ENCODE data around the gene LYSMD4. TPM values are rescaled to one million over a fixed set of nuclear protein-coding genes. Genes with fewer than 3 reads are reported as not detected.

The LYSMD4 gene
- total and polyA plus RNA-seq, 2 of the 13 experiments (the other 11 are each of a cell fraction or from before 2014, with no cell fraction given), result 7.4 to 8.5 TPM

DNA sequence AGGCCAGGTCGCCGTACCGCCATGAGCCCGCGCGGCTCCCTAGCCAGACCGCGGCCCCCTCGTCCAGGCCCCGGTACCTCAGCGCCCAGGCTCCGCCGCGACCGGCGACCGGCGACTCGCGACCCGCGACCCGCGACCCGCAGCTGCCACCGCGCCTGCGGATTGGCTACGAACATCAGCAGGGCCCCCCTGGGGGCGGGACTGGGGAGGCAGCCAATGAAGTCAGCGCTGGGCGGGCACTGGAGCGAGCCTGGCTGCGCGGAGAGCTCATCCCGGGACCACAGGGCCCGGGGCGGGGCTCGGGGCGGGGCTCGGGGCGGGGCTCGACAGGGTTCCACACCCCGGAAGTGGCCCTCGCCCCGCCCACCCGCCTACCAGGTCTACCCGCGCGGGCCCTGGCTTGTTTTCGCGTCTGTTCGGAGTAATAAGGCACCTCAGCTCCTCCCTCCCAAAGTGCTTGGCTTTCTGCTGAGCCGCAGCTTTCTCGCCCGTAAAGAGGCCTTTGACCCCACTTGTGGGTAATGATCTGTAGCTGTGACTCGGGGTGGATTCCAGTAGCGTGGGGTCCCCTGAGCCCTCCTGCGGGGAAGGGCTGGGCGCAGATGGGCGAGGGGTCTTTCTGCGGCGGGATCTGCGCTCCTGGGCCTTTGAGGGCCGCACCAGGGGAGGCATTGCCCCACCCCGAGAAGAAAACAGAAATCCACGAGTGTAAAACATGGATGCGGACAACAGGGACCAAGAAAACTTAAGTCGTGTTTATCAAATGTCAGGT lies at the start of gene LYSMD4 (continued):
- TF ChIP-seq, protein P1, sequence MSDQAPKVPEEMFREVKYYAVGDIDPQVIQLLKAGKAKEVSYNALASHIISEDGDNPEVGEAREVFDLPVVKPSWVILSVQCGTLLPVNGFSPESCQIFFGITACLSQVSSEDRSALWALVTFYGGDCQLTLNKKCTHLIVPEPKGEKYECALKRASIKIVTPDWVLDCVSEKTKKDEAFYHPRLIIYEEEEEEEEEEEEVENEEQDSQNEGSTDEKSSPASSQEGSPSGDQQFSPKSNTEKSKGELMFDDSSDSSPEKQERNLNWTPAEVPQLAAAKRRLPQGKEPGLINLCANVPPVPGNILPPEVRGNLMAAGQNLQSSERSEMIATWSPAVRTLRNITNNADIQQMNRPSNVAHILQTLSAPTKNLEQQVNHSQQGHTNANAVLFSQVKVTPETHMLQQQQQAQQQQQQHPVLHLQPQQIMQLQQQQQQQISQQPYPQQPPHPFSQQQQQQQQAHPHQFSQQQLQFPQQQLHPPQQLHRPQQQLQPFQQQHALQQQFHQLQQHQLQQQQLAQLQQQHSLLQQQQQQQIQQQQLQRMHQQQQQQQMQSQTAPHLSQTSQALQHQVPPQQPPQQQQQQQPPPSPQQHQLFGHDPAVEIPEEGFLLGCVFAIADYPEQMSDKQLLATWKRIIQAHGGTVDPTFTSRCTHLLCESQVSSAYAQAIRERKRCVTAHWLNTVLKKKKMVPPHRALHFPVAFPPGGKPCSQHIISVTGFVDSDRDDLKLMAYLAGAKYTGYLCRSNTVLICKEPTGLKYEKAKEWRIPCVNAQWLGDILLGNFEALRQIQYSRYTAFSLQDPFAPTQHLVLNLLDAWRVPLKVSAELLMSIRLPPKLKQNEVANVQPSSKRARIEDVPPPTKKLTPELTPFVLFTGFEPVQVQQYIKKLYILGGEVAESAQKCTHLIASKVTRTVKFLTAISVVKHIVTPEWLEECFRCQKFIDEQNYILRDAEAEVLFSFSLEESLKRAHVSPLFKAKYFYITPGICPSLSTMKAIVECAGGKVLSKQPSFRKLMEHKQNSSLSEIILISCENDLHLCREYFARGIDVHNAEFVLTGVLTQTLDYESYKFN (CRISPR knock-in tag; conservative IDR thresholded peaks at IDR 0.05), result peak; percentile 49
- TF ChIP-seq FOXC1 (CRISPR knock-in tag; IDR thresholded peaks at IDR 0.05; ENCODE audit: borderline replicate concordance) (no peak), ZNF552 (CRISPR knock-in tag; IDR thresholded peaks at IDR 0.05; ENCODE audit: borderline replicate concordance) (0 out of 2 replicates have a peak, but pooled peaks have one; percentile 37), ZSCAN29 (CRISPR knock-in tag; conservative IDR thresholded peaks at IDR 0.05) (0 out of 2 replicates have a peak, but pooled peaks have one; percentile 13), ZNF570 (CRISPR knock-in tag; IDR thresholded peaks at IDR 0.05; ENCODE audit: borderline replicate concordance) (no peak), ZNF501 (CRISPR knock-in tag; IDR thresholded peaks at IDR 0.05) (0 out of 2 replicates have a peak, but pooled peaks have one; percentile 50), ZNF556 (CRISPR knock-in tag; IDR thresholded peaks at IDR 0.05; ENCODE audit: borderline replicate concordance) (no peak), SMC3 (IDR thresholded peaks at IDR 0.05; ENCODE audit: low read length) (no peak), GABPA (IDR thresholded peaks at IDR 0.05; ENCODE audit: low read depth, low read length) (no peak), GABPA (CRISPR knock-in tag; IDR thresholded peaks at IDR 0.05; ENCODE audit: low read depth) (peak; percentile 79), PRMT3 (CRISPR knock-in tag; IDR thresholded peaks at IDR 0.05; ENCODE audit: borderline replicate concordance, low read depth) (no peak), SP1 (IDR thresholded peaks at IDR 0.05) (no peak), SP1 (CRISPR knock-in tag; IDR thresholded peaks at IDR 0.05) (peak; percentile 64), LCORL (IDR thresholded peaks at IDR 0.05) (no peak), LCORL (CRISPR knock-in tag; IDR thresholded peaks at IDR 0.05) (peak; percentile 49; the same call in 1 of the 2 replicates), TGIF2 (CRISPR knock-in tag; IDR thresholded peaks at IDR 0.05) (0 out of 2 replicates have a peak, but pooled peaks have one; percentile 14), HOXD1 (CRISPR knock-in tag; IDR thresholded peaks at IDR 0.05) (no peak; the same call in 1 of the 2 replicates), ATF1 (CRISPR knock-in tag; IDR thresholded peaks at IDR 0.05) (no peak), TAF1 (CRISPR knock-in tag; IDR thresholded peaks at IDR 0.05) (peak; percentile 69; the same call in 1 of the 2 replicates), DMAP1 (CRISPR knock-in tag; IDR thresholded peaks at IDR 0.05) (no peak), SRSF1 (optimal IDR thresholded peaks at IDR 0.05; ENCODE audit: low read depth, low read length) (no peak)
- TF ChIP-seq, protein P2, sequence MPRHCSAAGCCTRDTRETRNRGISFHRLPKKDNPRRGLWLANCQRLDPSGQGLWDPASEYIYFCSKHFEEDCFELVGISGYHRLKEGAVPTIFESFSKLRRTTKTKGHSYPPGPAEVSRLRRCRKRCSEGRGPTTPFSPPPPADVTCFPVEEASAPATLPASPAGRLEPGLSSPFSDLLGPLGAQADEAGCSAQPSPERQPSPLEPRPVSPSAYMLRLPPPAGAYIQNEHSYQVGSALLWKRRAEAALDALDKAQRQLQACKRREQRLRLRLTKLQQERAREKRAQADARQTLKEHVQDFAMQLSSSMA (CRISPR knock-in tag; IDR thresholded peaks at IDR 0.05), result no peak
- TF ChIP-seq, protein P3, sequence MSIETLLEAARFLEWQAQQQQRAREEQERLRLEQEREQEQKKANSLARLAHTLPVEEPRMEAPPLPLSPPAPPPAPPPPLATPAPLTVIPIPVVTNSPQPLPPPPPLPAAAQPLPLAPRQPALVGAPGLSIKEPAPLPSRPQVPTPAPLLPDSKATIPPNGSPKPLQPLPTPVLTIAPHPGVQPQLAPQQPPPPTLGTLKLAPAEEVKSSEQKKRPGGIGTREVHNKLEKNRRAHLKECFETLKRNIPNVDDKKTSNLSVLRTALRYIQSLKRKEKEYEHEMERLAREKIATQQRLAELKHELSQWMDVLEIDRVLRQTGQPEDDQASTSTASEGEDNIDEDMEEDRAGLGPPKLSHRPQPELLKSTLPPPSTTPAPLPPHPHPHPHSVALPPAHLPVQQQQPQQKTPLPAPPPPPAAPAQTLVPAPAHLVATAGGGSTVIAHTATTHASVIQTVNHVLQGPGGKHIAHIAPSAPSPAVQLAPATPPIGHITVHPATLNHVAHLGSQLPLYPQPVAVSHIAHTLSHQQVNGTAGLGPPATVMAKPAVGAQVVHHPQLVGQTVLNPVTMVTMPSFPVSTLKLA (IDR thresholded peaks at IDR 0.05), result no peak
- TF ChIP-seq, protein P4, sequence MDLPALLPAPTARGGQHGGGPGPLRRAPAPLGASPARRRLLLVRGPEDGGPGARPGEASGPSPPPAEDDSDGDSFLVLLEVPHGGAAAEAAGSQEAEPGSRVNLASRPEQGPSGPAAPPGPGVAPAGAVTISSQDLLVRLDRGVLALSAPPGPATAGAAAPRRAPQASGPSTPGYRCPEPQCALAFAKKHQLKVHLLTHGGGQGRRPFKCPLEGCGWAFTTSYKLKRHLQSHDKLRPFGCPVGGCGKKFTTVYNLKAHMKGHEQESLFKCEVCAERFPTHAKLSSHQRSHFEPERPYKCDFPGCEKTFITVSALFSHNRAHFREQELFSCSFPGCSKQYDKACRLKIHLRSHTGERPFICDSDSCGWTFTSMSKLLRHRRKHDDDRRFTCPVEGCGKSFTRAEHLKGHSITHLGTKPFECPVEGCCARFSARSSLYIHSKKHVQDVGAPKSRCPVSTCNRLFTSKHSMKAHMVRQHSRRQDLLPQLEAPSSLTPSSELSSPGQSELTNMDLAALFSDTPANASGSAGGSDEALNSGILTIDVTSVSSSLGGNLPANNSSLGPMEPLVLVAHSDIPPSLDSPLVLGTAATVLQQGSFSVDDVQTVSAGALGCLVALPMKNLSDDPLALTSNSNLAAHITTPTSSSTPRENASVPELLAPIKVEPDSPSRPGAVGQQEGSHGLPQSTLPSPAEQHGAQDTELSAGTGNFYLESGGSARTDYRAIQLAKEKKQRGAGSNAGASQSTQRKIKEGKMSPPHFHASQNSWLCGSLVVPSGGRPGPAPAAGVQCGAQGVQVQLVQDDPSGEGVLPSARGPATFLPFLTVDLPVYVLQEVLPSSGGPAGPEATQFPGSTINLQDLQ (CRISPR knock-in tag; IDR thresholded peaks at IDR 0.05), result no peak

Measured in HepG2 (cell line).